GM21423 (cell line): ENCODE data around the gene MVP.
"Not testable (repeated sequence)": the region's sequence is repeated elsewhere in the genome, so short reads cannot be mapped to it uniquely, and the experiment has no call there.

ENCODE experiments used
- ATAC-seq: cut with Tn5 transposase; IDR thresholded peaks from one replicate; pipeline ENCODE4 v1.9.1; 2021; ENCODE audit warnings: mild to moderate bottlenecking, moderate library complexity; ENCODE audit not compliant: unreplicated experiment

Gene MVP

GRCh38 chr16:29868396-29869009 lies 48.2 kb downstream of the MVP start:
- ATAC-seq: no peak

GRCh38 chr16:29869067-29869466 lies 48.8 kb downstream of the MVP start:
- ATAC-seq: not testable (repeated sequence)

DNA sequence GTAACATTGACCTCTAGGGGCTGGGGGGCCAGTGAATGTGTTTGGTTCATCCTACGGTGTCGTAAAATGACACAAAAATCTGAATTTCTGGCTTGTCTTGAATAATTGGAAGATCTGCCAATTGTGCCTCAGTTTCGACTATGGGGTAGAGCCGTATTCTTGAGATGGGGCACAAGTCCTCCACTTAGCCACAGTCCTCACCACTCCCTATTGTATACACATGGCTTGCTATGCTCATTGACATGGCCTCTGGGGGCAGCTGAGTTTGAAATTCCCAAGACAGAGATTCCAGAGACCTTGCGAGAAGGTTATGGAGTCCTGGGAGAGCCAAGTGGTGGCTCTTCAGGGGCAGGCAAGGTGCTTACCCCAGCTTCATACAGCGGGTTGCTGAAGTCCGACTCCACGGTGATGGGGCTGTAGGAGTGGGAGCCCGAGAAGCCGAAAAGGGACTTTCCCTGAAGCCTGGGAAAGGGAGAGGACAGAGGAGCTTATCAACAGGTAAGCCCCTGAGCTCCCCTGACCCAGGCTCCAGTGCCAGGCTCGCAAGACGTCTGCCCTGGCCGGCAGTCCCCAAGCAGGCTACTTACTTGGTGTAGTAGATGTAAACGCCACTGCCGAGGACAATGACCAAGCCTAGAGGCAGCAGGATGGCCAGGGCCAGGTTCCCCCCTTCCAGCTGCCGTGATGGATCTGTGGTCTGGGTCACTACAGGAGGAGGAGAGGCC lies 51.7 kb downstream of the MVP start:
- no peak for ATAC-seq

GRCh38 chr16:29873319-29873718 lies 53.1 kb downstream of the MVP start:
- ATAC-seq: no peak

GRCh38 chr16:29875206-29875605 lies 54.9 kb downstream of the MVP start:
- no peak for ATAC-seq

DNA sequence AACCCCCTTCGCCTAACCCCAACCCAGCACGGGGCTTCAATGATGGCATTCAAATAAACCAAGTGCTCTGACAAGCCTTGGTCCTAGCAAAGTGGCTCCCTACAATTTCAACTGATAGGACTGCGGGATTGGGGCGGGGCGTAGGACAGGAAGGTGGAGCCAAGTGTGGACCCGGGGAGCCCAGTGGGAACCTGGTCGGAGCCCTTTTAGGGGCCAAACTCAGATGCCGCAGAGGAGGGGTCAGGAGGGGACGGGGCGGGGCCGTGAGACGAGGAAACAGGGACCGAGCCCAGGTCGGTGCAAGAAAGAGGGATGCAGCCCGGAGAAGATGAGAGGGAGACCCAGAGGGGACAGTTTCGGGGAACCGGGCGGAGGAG lies 55.9 kb downstream of the MVP start:
- no peak for ATAC-seq

- no peak for ATAC-seq
Observed at GRCh38 chr16:29876594-29877249, 56.5 kb downstream of the MVP start.

DNA sequence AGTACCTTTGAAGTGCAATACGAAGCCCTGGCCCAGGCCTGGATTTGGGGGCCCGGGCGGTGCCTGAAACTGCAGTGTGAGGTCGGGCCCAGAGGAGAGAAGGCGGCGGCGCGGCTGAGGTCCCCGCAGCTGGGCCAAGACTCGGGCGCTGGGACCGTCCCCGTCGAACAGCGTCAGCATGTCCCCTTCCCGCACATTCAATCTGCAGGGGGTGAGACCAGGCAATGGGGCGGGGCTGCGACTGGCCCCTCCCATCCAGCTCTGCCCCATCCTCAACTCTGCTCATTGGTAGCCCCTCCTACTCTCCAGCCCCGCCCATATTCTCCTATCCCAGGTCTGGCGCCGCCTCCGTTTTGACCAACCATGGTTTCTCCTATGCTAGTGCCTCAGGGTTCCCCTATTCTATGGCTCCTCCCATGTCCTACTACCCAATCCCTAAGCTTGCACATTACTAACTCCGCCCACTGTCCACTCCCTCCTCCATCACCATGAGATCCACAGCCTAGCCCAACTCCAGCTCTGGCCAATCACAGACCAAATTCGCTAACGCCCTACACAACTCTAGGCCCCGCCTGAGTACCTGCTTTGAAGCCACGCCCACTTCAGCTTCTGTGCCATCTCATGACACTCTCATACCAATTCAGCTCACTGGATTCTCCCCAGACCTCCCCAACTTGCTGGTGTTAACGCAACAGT lies 57.2 kb downstream of the MVP start:
- no peak for ATAC-seq

GRCh38 chr16:29878172-29878571 lies 57.9 kb downstream of the MVP start:
- no peak for ATAC-seq

GRCh38 chr16:29881050-29881449 lies 60.8 kb downstream of the MVP start:
- ATAC-seq: no peak

DNA sequence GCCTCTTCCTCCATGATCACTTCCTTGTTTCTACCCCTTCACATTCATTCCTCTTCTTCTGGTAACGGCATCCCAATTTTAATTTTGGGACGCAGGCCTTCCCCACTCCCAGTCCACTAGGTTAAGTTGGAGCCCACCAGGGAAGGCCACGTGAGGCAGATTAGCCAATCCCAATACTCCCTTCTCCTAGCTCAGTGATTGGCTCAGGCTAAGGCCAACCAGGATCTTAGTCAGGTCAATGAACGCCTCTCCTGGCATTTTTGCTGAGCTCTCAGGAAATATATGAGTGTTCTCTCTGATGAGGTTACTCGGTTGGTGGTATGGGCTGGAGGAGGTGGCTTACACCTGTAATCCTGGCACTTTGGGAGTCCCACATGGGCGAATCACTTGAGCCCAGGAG lies 63.7 kb downstream of the MVP start:
- no peak for ATAC-seq

DNA sequence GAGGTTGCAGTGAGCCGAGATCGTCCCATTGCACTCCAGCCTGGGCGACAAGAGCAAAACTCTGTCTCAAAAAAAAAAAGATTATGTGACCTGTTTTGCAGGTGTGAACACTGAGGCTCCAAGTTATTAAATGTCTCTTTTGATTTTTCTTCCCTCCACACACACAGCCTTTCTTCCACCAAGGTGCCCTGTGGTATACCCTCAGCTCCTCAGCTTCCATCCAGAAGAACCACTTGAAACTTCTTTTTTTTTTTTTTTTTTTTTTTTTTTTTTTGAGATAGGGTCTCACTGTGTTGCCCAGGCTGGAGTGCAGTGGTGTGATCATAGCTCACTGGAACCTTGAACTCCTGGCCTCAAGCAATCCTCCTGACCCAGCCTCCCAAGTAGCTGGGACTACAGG lies 69.1 kb downstream of the MVP start:
- not testable (repeated sequence) for ATAC-seq

- no peak for ATAC-seq
Observed at GRCh38 chr16:29891525-29892457, 71.5 kb downstream of the MVP start.

- no peak for ATAC-seq
Observed at GRCh38 chr16:29892458-29892813, 72.2 kb downstream of the MVP start.

- no peak for ATAC-seq
Observed at GRCh38 chr16:29893553-29893952, 73.3 kb downstream of the MVP start.

DNA sequence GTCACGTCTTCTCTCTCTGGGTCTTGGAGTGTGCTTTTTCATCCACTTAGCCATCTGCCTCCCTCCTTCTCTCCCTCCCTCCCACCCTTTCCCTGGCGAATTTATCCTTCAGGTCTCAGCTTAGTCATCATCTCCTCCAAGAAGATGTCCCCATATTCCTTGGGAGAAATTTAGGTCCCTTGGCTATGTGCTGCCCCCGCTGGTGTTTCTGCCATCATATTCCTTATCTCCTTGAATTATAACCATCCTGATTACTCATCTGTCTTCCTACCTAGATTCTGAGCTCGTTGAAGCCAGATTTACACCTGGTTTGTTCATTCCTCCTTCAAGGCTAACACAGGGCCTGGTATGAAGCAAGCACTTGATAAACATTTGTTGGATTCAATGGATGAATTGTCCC lies 74.1 kb downstream of the MVP start:
- ATAC-seq: no peak

DNA sequence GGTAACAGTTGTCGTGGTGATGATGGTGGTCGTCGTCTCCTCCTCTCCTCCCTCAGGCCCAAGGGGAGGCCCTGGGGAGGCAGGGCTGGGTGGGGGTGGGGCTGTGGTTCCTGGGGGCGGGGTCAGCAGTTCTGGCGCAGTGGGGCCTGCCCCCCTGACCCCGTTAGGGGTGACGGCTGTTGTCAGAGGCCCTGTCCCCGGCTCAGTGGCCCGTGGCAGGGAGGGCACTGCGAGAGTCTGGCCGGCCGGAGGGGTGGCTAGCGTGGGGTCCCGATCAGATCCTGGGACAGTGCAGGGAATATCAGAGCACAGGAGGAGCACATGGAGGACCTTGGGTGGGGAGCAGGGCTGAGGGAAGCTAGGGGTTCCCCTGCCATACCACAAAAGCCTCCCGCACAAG lies 76.6 kb downstream of the MVP start:
- no peak for ATAC-seq

DNA sequence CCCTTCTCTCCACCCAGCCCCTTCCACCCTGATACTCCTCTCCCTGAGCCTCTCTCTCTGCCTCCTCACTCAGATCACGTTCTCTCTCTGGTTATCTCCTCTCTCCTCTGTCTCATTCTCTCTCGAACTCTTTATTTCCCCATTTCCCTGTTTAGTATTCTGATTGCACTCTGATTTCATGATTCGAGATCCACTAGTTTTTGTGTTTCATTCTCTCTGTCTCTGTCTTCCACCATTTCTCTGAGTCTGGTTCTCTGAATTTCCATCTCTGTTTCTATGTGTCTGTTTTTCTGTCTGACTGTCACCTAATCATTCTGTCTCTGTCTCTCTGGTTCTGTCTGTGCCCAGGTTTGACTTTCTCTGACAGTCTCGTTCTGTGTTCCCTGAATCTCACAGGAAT lies 77.1 kb downstream of the MVP start:
- ATAC-seq: no peak
